Measurements from ENCODE around the gene AFF2.

The AFF2 gene

DNA sequence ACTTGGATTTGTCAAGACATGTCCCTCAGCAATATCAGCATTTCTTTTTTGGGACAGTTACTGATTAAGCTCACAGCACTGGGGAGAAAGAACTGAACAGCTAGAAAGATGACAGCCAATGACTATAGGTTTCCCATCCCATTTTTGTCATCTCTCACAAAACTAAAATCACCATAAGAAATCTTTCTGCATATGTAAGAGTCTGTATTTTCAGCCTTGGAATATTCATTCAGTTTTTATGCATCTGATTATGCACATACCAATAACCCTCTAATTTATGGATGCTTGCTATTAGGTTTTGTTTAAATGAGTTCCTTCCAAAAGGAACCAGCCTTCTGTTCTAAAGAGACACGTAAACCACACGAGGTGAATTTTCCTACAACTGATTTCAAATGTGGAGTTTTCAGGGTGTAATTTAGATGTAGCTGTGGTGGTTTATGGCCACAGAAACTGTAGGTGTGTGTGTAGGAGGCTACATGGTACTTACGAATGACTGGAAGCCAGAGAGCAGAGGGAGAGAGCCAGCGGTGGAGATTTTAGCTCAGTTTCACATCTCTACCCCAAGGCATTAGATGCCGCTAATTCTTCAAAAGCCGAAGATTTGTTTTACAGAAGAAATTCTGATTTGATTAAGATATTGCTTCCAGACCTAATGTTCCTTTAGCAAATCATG lies 55.3 kb downstream of the AFF2 start:
- DNase-seq, result no peak
- H3K9ac ChIP-seq (ENCODE audit: low read length), result no peak overlapping the region
- no peak overlapping the region for H3K4me2 ChIP-seq (ENCODE audit: low read depth, low read length)
- no peaks in the 10 kb centered on the region for H4K20me1 ChIP-seq (ENCODE audit: insufficient read depth, low read length)
- no peaks in the 10 kb centered on the region for H3K4me1 ChIP-seq (ENCODE audit: low read length)
- H3K9me2 ChIP-seq (replicated peaks; ENCODE audit: insufficient read depth, low read length), result no peaks in the 10 kb centered on the region
- H3F3A ChIP-seq (ENCODE audit: insufficient read depth, low read length), result no peaks in the 10 kb centered on the region
- H2AFZ ChIP-seq (ENCODE audit: low read length), result no peak overlapping the region
- H3K36me3 ChIP-seq (replicated peaks; ENCODE audit: insufficient read depth, low read length), result no peaks in the 10 kb centered on the region
- H3K27ac ChIP-seq (ENCODE audit: low read length), result no peak overlapping the region
- no peaks in the 10 kb centered on the region for H3K9me3 ChIP-seq (replicated peaks; ENCODE audit: insufficient read depth, low read length)
- no peak overlapping the region for H3K4me3 ChIP-seq (ENCODE audit: low read length)
- H3K79me2 ChIP-seq (ENCODE audit: low read length), result no peaks in the 10 kb centered on the region
- no peaks in the 10 kb centered on the region for H3K27me3 ChIP-seq (replicated peaks; ENCODE audit: insufficient read depth, low read length)
- TF ChIP-seq EZH2 (optimal IDR thresholded peaks at IDR 0.05; ENCODE audit: low read depth, low read length) (no peak), CTCF (IDR thresholded peaks at IDR 0.05; ENCODE audit: low read length) (no peak), EZH2phosphoT487 (IDR thresholded peaks at IDR 0.05; ENCODE audit: low read length) (no peak)

- H3K27me3 ChIP-seq (replicated peaks; ENCODE audit: insufficient read depth, low read length), result no peaks in the 10 kb centered on the region
- H4K20me1 ChIP-seq (ENCODE audit: insufficient read depth, low read length), result no peaks in the 10 kb centered on the region
- H3K79me2 ChIP-seq (ENCODE audit: low read length), result no peaks in the 10 kb centered on the region
- H3K4me1 ChIP-seq (ENCODE audit: low read length), result no peaks in the 10 kb centered on the region
- H3K27ac ChIP-seq (ENCODE audit: low read length), result no peak overlapping the region
- no peak for DNase-seq
- no peak overlapping the region for H3K4me3 ChIP-seq (ENCODE audit: low read length)
- no peak overlapping the region for H3K9ac ChIP-seq (ENCODE audit: low read length)
- H3F3A ChIP-seq (ENCODE audit: insufficient read depth, low read length), result no peaks in the 10 kb centered on the region
- H3K4me2 ChIP-seq (ENCODE audit: low read depth, low read length), result no peak overlapping the region
- H2AFZ ChIP-seq (ENCODE audit: low read length), result no peak overlapping the region
- TF ChIP-seq CTCF (IDR thresholded peaks at IDR 0.05; ENCODE audit: low read length) (no peak), EZH2phosphoT487 (IDR thresholded peaks at IDR 0.05; ENCODE audit: low read length) (no peak), EZH2 (optimal IDR thresholded peaks at IDR 0.05; ENCODE audit: low read depth, low read length) (no peak)
- H3K9me2 ChIP-seq (replicated peaks; ENCODE audit: insufficient read depth, low read length), result no peaks in the 10 kb centered on the region
- no peaks in the 10 kb centered on the region for H3K9me3 ChIP-seq (replicated peaks; ENCODE audit: insufficient read depth, low read length)
- H3K36me3 ChIP-seq (replicated peaks; ENCODE audit: insufficient read depth, low read length), result no peaks in the 10 kb centered on the region
These were observed 56.1 kb downstream of the AFF2 start for GRCh38 chrX:148556498-148556897.

GRCh38 chrX:148562846-148563245 lies 62.4 kb downstream of the AFF2 start:
- Histone ChIP-seq H3K79me2 (ENCODE audit: low read length) (no peaks in the 10 kb centered on the region), H3K36me3 (replicated peaks; ENCODE audit: insufficient read depth, low read length) (no peaks in the 10 kb centered on the region), H3K4me3 (ENCODE audit: low read length) (no peak overlapping the region), H3F3A (ENCODE audit: insufficient read depth, low read length) (no peaks in the 10 kb centered on the region), H3K27ac (ENCODE audit: low read length) (no peak overlapping the region), H3K27me3 (replicated peaks; ENCODE audit: insufficient read depth, low read length) (no peaks in the 10 kb centered on the region), H3K4me1 (ENCODE audit: low read length) (no peaks in the 10 kb centered on the region), H3K4me2 (ENCODE audit: low read depth, low read length) (no peak overlapping the region), H2AFZ (ENCODE audit: low read length) (no peak overlapping the region), H4K20me1 (ENCODE audit: insufficient read depth, low read length) (no peaks in the 10 kb centered on the region), H3K9me3 (replicated peaks; ENCODE audit: insufficient read depth, low read length) (no peaks in the 10 kb centered on the region), H3K9me2 (replicated peaks; ENCODE audit: insufficient read depth, low read length) (no peaks in the 10 kb centered on the region), H3K9ac (ENCODE audit: low read length) (no peak overlapping the region)
- no peak for DNase-seq
- TF ChIP-seq EZH2 (optimal IDR thresholded peaks at IDR 0.05; ENCODE audit: low read depth, low read length) (no peak), CTCF (IDR thresholded peaks at IDR 0.05; ENCODE audit: low read length) (no peak)
